Panc1 (cell line): ENCODE results near the gene ING2. TPM values are rescaled to one million over a fixed set of nuclear protein-coding genes. Genes with fewer than 3 reads are reported as not detected.
A peak's percentile ranks its signal among the peaks of the same experiment; 100 is the strongest.

Experiments
- ATAC-seq: fragments of 200-7000 bp; cut with Tn5 transposase; 2 replicates; pipeline ENCODE4 v1.9.1; 2020; ENCODE audit warnings: mild to moderate bottlenecking, moderate library complexity
- Bru-seq: library from RNA; stranded (reverse); fragments of 400-500 nt; gene quantifications from one replicate; lab custom pipeline; 2021; lab: Mats Ljungman, UMichigan
- BruChase-seq, 2 experiments: library from RNA; stranded (reverse); fragments of 400-500 nt; gene quantifications; one replicate each; lab custom pipeline; 2021; lab: Mats Ljungman, UMichigan
- BruUV-seq: library from RNA; stranded (reverse); fragments of 400-500 nt; replicated peaks from 2 replicates; lab custom pipeline; 2021; lab: Mats Ljungman, UMichigan
- CTCF ChIA-PET: fragments of 300-600 bp; sonication (Branson Sonifier 250); formaldehyde crosslinking; loops from one replicate; lab custom pipeline; 2022; ENCODE audit warnings: antibody characterized with exemption; lab: Charles Lee
- POLR2A ChIA-PET: fragments of 300-600 bp; sonication (Branson Sonifier 250); formaldehyde crosslinking; loops from one replicate; lab custom pipeline; 2022; ENCODE audit warnings: antibody characterized with exemption; lab: Charles Lee
- DNase-seq: peaks from one replicate; pipeline ENCODE4 v3.0.0-alpha.2; 2010; ENCODE audit warnings: low read depth, low spot score
- H3K27ac ChIP-seq: 2 replicates; pipeline ENCODE4 v1.5.1; 2011; ENCODE audit warnings: mild to moderate bottlenecking, low read length, inconsistent platforms
- H3K27me3 ChIP-seq: fragments of 200-500 bp; sonication (Bioruptor generic); 2 replicates; pipeline ENCODE4 v1.6.0; 2014; ENCODE audit warnings: low read length, inconsistent platforms; ENCODE audit not compliant: control insufficient read depth, insufficient read depth
- H3K36me3 ChIP-seq: fragments of 200-500 bp; sonication (Bioruptor generic); 2 replicates; pipeline ENCODE4 v1.5.1; 2014; ENCODE audit warnings: inconsistent platforms, mild to moderate bottlenecking, low read length, moderate library complexity; ENCODE audit not compliant: control insufficient read depth, insufficient read depth
- H3K4me1 ChIP-seq: 2 replicates; pipeline ENCODE4 v1.5.1; 2011; ENCODE audit warnings: inconsistent platforms, mild to moderate bottlenecking, low read length, moderate library complexity; ENCODE audit not compliant: control insufficient read depth, insufficient read depth
- H3K4me3 ChIP-seq, 2 experiments: 2 replicates each; pipeline ENCODE4 v1.5.1; 2011 to 2012; ENCODE audit warnings: low read depth in 2 of 2, low read length in 2 of 2, mild to moderate bottlenecking in 2 of 2, inconsistent platforms in 1 of 2, moderate library complexity in 1 of 2
- H3K9me3 ChIP-seq: fragments of 200-500 bp; sonication (Bioruptor generic); 2 replicates; pipeline ENCODE4 v1.5.1; 2014; ENCODE audit warnings: low read depth, mild to moderate bottlenecking, inconsistent platforms, low read length, moderate library complexity; ENCODE audit not compliant: control insufficient read depth, insufficient read depth
- POLR2AphosphoS5 ChIP-seq: IDR thresholded peaks from 2 replicates; pipeline ENCODE4 v1.6.1; 2012; ENCODE audit warnings: mild to moderate bottlenecking, low read depth, low read length, moderate library complexity
- SIN3A ChIP-seq: IDR thresholded peaks from 2 replicates; pipeline ENCODE4 v1.6.1; 2012; ENCODE audit warnings: low read depth, mild to moderate bottlenecking, low read length, moderate library complexity, borderline replicate concordance; ENCODE audit not compliant: insufficient read depth
- TCF7L2 ChIP-seq: IDR thresholded peaks from 2 replicates; pipeline ENCODE4 v1.6.1; 2011; ENCODE audit warnings: mild to moderate bottlenecking, low read depth, low read length, inconsistent platforms
- in situ Hi-C: cut with HindIII; loops from 2 replicates; pipeline ENCODE4 v1.10.0; 2016; ENCODE audit warnings: low sequenced_read_pairs, low pct_unique_long_range_greater_than_20kb
- intact Hi-C: fragments of 100-400 bp; cut with micrococcal nuclease; formaldehyde crosslinking; loops from one replicate; pipeline ENCODE4 v1.10.0; 2022; ENCODE audit not compliant: unreplicated experiment
- long read RNA-seq: library from polyadenylated mRNA; unstranded; transcript quantifications from one replicate; pipeline ENCODE4 v2.0.0, GENCODE V29; 2021; ENCODE audit not compliant: unreplicated experiment
- polyA plus RNA-seq: library from polyadenylated mRNA; unstranded; fragments of >200 nt; gene quantifications from one replicate; pipeline ENCODE4 v1.2.1, GENCODE V29; 2012; ENCODE audit warnings: missing spikeins; ENCODE audit not compliant: insufficient read length
- total RNA-seq: library from RNA; stranded (reverse); gene quantifications from one replicate; pipeline ENCODE4 v1.2.1, GENCODE V29; 2021; ENCODE audit not compliant: unreplicated experiment
- TF ChIP-seq, protein P1 (sequence below), 2 experiments: IDR thresholded peaks; 2 replicates each; pipeline ENCODE4 v1.6.1; 2011 to 2012; ENCODE audit warnings: low read depth in 2 of 2, control low read depth in 1 of 2, low read length in 1 of 2, mild to moderate bottlenecking in 1 of 2, moderate library complexity in 1 of 2; ENCODE audit not compliant: insufficient read depth in 1 of 2
- TF ChIP-seq, protein P2 (sequence below): fragments of 450-650 bp; IDR thresholded peaks from 2 replicates; pipeline ENCODE4 v1.5.1; 2017; ENCODE audit warnings: mild to moderate bottlenecking

Gene ING2, protein sequence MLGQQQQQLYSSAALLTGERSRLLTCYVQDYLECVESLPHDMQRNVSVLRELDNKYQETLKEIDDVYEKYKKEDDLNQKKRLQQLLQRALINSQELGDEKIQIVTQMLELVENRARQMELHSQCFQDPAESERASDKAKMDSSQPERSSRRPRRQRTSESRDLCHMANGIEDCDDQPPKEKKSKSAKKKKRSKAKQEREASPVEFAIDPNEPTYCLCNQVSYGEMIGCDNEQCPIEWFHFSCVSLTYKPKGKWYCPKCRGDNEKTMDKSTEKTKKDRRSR
- total RNA-seq (11.8 TPM), Bru-seq, nascent RNA (percentile 78 among the genes with signal in this experiment), BruChase-seq, experiment 1, labeled RNA remaining after a 2-hour chase (percentile 83 among the genes with signal in this experiment), BruChase-seq, experiment 2, labeled RNA remaining after a 6-hour chase (percentile 67 among the genes with signal in this experiment)
- polyA plus RNA-seq: 12.2 TPM
- long read RNA-seq, transcript ING2-201 (2 exons, 1,189 nt): major isoform, 33 of 45 reads
- long read RNA-seq, partial matches to known transcripts: 0 of 45 reads
- long read RNA-seq, other reads (novel, unspliced or antisense): 11 of 45 reads

DNA sequence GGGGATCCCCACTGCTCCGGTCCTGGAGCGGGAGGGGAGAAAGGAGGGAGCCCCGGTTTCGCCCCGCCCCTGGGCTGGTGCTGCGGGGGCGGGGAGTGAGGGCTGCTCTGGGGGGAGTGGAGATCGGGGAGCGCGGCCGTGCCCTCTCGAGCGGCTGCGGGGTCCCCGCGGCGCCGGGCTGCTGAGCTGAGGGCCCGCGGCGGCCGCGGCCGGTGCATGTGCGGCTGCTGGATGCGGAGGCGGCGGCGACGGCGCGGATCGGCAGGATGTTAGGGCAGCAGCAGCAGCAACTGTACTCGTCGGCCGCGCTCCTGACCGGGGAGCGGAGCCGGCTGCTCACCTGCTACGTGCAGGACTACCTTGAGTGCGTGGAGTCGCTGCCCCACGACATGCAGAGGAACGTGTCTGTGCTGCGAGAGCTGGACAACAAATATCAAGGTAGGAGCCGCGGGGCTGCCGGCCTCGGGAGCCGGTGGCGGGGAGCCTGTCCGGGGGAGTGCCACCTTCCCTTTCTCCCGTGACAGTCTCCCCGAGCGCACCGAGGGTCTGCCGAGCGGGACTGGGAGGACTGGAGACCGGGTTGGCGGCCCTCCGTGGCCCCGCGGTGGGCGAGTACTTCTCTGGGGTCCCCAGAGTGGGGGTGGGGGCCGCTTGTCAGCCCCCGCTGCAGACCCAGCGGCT is at the start of gene ING2:
Gene ING2 (plus strand): TSS at position 129 of the 681 bp plus-strand sequence. CDS start 138 bp downstream, at position 267.
- peak; percentile 75 for ATAC-seq
- BruUV-seq: no TSS peak
- no peaks in the 10 kb centered on the region for H3K27me3 ChIP-seq
- TF ChIP-seq, protein P1, sequence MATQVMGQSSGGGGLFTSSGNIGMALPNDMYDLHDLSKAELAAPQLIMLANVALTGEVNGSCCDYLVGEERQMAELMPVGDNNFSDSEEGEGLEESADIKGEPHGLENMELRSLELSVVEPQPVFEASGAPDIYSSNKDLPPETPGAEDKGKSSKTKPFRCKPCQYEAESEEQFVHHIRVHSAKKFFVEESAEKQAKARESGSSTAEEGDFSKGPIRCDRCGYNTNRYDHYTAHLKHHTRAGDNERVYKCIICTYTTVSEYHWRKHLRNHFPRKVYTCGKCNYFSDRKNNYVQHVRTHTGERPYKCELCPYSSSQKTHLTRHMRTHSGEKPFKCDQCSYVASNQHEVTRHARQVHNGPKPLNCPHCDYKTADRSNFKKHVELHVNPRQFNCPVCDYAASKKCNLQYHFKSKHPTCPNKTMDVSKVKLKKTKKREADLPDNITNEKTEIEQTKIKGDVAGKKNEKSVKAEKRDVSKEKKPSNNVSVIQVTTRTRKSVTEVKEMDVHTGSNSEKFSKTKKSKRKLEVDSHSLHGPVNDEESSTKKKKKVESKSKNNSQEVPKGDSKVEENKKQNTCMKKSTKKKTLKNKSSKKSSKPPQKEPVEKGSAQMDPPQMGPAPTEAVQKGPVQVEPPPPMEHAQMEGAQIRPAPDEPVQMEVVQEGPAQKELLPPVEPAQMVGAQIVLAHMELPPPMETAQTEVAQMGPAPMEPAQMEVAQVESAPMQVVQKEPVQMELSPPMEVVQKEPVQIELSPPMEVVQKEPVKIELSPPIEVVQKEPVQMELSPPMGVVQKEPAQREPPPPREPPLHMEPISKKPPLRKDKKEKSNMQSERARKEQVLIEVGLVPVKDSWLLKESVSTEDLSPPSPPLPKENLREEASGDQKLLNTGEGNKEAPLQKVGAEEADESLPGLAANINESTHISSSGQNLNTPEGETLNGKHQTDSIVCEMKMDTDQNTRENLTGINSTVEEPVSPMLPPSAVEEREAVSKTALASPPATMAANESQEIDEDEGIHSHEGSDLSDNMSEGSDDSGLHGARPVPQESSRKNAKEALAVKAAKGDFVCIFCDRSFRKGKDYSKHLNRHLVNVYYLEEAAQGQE (IDR thresholded peaks at IDR 0.05; ENCODE audit: insufficient read depth in 1 of 2, low read depth in 2 of 2, low read length in 1 of 2): no peak
- TF ChIP-seq SIN3A (no peak), TCF7L2 (no peak), POLR2AphosphoS5 (no peak)
- TF ChIP-seq, protein P2, sequence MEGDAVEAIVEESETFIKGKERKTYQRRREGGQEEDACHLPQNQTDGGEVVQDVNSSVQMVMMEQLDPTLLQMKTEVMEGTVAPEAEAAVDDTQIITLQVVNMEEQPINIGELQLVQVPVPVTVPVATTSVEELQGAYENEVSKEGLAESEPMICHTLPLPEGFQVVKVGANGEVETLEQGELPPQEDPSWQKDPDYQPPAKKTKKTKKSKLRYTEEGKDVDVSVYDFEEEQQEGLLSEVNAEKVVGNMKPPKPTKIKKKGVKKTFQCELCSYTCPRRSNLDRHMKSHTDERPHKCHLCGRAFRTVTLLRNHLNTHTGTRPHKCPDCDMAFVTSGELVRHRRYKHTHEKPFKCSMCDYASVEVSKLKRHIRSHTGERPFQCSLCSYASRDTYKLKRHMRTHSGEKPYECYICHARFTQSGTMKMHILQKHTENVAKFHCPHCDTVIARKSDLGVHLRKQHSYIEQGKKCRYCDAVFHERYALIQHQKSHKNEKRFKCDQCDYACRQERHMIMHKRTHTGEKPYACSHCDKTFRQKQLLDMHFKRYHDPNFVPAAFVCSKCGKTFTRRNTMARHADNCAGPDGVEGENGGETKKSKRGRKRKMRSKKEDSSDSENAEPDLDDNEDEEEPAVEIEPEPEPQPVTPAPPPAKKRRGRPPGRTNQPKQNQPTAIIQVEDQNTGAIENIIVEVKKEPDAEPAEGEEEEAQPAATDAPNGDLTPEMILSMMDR: no peak
- in situ Hi-C loops (no loop called here), intact Hi-C loops (loop anchor here (10.0 kb wide), 2 partner anchors 100 to 130 kb away; no protein-coding TSS in a partner anchor)
- ChIA-PET CTCF (no interaction called here), POLR2A (interaction anchor here (1.4 kb wide), 1 partner anchor 132 kb away, joined by 3 read pairs; no protein-coding TSS in a partner anchor)
- H3K9me3 ChIP-seq: no peaks in the 10 kb centered on the region
- H3K36me3 ChIP-seq: no peaks in the 10 kb centered on the region
- peak within 1 kb of the TSS; percentile 89 for H3K27ac ChIP-seq
- peak within 1 kb of the TSS; percentile 84 to 93 for H3K4me3 ChIP-seq
- H3K4me1 ChIP-seq: peaks cover 14% of the 10 kb centered on the region
- no peak for DNase-seq

DNA sequence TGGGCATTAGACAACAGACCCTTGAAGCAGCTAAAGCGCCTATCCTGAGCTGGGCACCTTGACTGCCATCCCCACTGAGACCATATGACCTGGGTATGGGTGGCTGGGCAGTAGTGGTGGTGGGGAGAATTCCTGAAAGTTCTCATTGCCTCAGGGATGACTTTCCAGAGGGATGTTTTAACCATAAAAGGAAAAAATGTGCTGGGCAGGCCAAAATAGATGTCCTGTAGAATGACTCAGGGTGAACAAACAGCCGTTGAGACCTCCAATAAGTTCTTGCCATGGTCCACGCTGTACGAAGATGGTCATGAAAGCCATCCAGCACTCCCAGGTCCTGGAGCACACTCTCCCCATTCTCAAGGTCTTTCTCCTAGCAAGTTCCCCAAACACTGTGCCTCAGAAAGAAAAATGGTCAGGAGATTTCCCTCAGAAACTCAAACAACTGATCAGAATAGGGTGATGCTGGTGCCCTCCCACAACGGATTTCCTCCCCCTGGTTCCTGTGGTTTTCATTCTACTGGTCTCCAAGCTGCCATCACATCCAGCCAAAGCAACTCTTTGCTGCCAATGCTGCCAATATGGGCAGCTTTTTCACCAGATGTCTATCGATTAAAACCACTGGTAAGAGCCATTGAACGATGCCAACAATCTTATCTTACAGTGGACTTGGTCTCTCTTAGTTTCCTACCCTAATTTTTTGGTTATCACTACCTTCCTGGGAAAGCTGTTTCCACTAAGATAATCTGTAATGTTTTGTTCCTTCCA is 49.2 kb upstream of the ING2 start:
- intact Hi-C loops (no loop called here), in situ Hi-C loops (no loop called here)
- CTCF ChIA-PET: no interaction called here
- Histone ChIP-seq H3K4me1 (no peaks in the 10 kb centered on the region), H3K9me3 (no peaks in the 10 kb centered on the region), H3K4me3 (no peak overlapping the region), H3K27me3 (no peaks in the 10 kb centered on the region), H3K27ac (no peak overlapping the region), H3K36me3 (no peaks in the 10 kb centered on the region)
- BruUV-seq: no TSS peak
- TF ChIP-seq POLR2AphosphoS5: no peak
- TF ChIP-seq, protein P1 (IDR thresholded peaks at IDR 0.05; ENCODE audit: insufficient read depth in 1 of 2, low read depth in 2 of 2, low read length in 1 of 2): no peak
- TF ChIP-seq, protein P2: no peak
- TF ChIP-seq SIN3A: no peak
- no peak for TF ChIP-seq TCF7L2
- DNase-seq (no peak), ATAC-seq (0 out of 2 replicates have a peak, but pooled peaks have one; percentile 21)
- POLR2A ChIA-PET: interaction anchor here (0.5 kb wide), 1 partner anchor 18 kb away, joined by 11 read pairs; no protein-coding TSS in a partner anchor
